Measurements from ENCODE around the gene ARHGEF40.

ARHGEF40 gene

DNA sequence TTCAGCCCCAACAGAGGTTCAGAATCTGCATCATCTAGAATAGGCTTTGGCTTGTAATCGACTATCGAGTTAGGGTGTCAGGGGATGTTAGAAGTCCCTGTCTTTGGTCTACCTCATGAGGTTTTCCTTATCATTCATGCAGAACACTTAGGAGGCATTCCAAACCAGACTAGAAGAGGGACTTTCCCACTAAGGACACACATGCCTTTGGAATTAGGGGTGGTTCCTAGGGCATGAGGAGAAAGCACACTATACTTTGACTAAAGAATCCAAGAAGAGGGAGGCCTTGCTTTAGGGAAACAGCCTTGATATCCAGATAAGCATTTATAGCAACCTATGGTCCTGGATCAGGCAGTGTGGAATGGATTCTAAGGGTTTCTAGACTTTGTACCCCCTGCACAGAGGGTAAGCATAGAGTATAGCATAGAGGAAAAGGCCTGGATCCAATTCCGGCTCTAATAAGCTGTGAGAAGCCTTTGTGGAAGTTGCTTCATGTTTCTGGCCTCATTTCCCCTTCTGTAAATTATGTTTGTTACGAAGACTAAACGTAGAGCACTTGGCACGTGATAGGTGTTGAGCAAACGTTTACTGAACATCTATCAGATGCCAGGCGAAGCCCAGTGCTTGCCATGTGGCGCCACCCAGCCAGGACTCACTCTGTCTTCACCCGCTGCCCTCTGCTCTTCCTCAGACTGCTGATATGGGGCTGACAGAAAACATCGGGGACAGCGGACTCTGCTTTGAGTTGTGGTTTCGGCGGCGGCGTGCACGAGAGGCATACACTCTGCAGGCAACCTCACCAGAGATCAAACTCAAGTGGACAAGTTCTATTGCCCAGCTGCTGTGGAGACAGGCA lies 15.1 kb downstream of the ARHGEF40 start:
- peak; percentile 40 for DNase-seq

DNA sequence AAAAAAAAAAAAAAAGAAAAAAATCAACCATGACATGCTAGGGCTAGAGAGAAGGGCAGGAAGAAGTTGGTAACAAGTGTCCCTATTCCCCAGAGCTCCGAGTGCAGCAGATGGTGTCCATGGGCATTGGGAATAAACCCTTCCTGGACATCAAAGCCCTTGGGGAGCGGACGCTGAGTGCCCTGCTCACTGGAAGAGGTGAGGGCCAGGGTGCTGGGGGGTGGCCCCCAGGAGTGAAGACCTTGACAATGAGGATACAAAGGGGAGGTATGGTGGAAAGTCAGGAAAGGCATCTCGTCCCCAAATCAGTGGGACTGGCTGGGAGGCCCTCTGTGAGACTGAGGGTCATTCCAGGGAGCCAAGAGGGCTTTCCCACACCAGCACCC lies 16.8 kb downstream of the ARHGEF40 start:
- DNase-seq, result no peak

DNA sequence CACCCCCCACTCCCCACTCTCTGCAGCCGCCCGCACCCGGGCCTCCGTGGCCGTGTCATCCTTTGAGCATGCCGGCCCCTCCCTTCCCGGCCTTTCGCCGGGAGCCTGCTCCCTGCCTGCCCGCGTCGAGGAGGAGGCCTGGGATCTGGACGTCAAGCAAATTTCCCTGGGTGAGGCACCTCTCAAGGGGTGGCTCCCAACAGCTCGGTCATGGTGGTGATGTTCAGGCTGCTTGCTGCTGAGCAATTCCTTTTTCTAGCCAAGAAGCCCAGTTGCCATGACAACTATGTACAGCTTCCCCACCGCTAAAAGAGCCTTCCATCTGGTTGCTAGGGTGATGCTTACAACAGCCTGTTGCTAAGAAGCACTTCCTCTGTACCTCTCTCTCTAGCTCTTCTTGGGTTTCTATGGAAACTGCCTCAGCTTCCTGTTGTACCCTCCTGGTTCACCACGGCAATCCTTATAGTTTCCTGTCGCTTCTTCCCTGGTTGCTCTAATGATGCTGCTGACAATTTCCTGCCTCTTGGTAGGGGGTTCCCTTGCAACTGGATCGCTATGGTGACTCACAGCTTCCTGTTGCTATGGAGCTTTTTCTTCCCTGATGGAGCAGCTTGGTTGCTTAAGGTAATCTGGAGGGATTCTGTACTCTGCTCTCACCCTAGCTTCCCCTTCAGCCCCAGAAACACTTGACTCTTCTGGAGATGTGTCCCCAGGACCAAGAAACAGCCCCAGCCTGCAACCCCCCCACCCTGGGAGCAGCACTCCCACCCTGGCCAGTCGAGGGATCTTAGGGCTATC lies 17.4 kb downstream of the ARHGEF40 start:
- peak; percentile 74 for DNase-seq

DNA sequence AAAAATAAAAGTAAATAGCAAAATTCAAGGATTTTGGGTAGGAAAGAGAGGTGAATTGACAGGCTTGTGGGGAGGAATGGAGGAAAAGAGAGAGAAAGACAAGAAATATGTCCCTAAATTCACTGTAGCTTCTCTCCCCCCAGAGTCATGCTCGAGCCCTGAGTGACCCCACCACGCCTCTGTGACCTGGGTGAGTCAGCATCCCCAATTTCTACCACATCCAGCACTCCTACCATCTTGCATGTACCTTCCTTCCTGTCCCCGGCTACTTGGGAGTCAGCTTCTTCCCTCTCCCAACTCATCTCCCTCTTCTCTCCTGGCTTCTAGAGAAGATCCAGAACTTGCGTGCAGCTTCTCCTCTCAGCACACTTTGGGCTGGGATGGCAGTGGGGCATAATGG lies 18.6 kb downstream of the ARHGEF40 start:
- no peak for DNase-seq

DNA sequence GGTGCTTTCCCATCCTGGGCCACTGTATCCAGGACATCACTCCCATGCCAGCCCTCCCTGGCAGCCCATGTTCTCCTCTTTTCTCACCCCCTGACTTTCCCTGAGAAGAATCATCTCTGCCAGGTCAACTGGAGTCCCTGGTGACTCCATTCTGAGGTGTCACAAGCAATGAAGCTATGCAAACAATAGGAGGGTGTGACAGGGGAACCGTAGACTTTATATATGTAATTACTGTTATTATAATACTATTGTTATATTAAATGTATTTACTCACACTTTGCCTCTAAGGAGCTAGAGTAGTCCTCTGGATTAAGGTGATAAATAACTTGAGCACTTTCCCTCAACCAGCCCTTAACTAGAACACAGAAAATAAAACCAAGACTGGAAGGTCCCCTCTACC lies 19.2 kb downstream of the ARHGEF40 start:
- no peak for DNase-seq

DNA sequence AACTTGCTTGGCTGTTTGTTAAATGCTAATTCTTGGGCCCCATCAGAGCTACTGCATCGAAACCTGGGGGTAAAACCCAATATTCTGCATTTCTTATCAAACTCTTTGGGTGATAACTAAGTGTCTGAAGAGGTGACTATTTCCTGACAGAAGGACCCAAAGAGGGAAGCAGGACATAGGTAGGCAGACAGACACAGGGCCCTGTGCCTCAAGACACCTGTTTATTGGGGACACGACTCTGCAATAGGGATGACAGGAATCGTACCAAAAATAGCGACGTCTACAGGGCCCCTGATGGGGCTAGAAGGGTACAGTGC lies 19.7 kb downstream of the ARHGEF40 start:
- DNase-seq, result no peak

DNA sequence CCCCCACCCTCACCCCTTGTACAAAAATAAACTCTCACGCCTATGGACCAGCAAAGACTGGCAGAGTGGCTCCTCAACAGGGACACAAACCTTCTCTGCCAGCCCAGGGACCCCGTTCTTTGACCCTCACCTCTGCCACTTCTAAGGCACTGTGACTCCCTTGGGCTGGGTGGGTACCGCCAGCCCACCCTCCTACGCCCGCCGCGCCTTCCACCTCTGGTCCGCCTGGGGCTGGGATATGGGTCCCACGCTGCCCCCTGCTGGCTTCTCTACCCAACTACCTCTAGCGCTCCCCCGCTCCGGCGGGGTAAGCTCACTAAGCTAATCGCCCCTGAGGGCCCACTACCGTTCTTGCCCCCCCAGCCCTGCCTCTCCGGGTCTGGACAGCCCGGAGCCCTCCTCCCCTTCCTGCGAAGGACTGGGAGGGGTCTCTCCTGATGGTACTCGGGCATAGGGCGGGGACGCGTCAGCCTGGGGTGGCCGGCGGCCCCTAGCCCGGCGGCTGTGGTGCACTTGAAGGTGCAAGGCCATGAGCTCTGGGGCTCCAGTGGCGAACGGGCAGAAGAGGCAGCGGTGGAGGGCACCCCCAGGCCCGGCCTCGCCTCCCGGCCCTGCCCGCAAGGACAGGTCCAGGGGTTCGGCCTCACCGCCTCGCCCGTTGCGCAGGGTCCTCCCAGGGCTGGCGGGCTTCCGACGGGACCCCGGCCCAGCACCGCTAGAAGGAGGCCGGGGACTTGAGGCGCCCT lies 20.3 kb downstream of the ARHGEF40 start:
- DNase-seq, result peak; percentile 59

DNA sequence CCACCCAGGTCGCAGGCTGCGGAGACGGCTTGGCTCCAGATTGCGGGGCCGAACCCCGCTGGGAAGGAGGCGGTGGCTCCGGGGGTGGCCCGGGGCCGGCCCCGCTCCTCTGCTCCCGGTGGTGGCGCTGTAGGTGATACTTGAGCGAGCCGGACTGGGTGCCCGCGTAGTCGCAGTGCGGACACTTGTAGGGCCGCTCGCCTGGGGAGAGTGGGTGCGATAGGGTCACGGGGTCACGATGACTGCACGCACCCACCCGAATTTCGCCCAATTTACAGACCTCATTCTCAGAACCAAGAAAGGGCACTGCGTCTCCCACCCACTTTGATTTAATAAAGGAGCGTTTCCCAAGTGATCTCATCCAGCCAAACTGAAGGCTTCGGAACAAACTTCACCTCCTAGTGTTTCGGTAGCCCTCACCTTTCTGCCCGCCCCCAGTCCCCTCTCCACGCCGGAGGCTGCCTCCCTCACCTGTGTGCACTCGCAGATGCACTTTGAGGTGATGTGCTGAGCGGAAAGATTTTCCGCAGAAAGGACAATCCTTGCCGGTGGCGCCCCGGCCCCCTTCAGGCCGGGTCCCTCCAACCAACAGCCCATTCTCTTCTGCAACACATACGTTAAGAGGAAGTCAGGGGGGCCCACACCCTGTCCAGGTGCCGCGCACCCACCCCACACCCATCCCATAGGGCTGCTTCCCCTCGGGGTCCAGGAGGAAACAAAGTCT lies 21.0 kb downstream of the ARHGEF40 start:
- no peak for DNase-seq

DNA sequence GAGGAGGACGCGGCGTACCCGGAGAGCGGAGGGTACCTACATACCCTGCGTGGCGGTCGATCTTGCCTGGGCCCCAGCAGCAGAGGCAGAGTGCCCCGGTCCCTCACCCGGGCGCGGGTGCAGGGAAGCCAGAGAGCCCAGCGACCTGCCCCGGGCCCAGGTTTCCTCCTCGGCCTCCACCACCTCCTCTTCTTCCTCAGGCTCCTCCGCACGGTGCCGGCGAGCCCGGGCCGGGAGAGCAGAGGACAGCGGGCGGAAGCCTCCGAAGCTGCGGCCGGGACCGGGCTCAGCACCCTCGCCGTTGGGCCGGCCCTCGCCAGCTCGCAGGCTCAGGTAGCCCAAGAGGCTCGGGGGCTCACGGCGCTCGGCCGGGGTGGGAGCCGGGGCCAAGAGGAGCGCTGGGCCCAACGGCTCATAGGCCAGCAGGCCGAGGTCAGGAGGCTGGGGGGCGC lies 21.7 kb downstream of the ARHGEF40 start:
- DNase-seq, result no peak

DNA sequence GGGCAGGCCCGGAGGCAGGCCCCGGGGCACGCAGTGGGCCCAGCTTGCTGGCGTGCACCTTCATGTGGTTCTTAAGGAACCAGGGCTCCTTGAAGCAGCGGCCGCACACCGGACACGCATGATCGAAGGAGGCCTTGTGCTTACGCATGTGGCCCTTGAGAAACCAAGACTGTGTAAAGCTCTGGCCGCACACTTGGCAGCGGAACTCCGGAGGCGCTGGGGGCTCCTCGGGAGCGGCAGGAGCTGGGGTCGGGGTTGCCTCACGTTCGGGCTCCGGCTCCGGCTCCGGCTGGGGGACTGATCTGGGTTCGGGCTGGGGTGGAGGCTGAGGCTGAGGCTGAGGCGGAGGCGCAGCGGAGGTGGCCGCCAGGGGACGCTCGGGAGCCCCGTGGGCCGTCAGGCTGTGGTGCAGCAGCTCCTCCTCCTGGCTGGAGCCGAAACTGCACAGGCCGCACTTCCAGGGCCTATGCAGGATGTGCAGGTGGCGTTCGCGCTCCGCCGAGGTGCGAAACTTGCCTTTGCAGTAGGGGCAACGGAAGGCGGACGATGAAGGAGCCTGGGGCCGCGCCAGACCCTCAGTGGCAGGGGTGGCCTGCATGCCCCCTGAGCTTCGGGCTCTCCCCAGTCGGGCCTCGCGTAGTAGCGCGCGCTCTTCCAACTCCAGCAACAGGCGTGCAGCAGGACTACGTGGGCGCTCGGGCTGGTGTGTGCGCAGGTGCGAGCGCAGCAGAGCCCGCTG lies 22.3 kb downstream of the ARHGEF40 start:
- DNase-seq, result peak; percentile 83

DNA sequence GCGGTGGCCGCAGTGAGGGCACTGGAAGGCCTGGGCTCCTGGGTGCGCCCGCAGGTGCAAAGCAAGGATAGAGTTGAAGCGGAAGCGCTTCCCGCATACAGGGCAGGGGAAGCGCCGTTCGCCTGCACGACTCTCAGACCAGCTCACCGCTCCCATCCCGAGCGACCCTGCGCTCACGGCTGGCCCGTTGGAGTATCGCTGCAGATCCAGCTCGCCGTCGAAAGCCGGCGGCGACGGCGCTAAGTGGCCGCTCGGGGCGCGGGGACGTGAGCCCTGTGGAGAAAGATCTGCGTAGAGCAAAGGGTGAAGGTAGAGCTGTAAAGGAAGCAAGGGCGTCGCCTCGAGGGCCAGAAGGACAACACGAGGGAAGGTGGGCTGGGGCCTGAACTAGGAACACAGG lies 22.9 kb downstream of the ARHGEF40 start:
- DNase-seq, result no peak

DNA sequence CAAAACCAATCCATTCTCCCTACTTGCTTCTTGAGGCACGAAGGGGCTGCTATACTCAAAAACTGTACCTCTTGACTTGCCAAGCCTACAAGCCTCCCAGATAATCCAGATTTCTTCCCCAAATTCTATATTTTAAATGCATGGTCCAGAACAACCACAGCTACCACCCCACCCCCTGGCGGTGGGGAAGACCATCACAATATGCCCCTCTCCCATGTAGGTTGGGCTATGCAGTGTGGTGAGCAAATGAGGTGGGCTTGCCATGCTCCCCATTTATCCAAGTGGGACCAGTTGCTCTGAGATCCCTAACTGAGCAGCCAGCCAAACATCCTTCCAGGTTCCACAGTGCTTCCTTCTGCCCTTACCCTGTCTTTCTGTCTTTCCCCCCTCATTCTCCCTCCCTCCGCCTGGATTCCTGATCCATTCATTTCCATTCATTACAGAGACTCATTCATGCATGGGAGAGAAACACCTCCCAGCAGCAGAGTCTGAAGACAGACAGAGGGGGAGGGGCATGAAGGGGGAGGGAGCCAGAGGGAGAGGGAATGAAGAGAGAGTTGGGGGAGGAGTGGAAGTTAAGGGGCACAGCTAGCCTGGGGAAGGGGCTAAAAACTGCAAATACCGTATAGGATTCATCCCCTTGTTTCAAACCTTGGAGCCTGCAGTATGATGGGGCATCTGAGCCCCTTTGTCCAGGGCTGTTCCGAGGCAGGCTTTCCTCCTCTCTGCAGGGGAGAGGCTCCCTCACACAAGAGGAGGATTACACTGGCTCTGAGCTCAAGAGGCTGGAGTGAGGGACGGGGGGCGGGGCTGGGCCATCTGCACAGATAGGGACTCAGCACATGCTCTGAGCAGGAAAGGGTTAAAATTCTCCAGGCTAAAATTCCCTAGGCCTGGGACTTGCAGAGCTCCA lies 23.9 kb downstream of the ARHGEF40 start:
- no peak for DNase-seq

DNA sequence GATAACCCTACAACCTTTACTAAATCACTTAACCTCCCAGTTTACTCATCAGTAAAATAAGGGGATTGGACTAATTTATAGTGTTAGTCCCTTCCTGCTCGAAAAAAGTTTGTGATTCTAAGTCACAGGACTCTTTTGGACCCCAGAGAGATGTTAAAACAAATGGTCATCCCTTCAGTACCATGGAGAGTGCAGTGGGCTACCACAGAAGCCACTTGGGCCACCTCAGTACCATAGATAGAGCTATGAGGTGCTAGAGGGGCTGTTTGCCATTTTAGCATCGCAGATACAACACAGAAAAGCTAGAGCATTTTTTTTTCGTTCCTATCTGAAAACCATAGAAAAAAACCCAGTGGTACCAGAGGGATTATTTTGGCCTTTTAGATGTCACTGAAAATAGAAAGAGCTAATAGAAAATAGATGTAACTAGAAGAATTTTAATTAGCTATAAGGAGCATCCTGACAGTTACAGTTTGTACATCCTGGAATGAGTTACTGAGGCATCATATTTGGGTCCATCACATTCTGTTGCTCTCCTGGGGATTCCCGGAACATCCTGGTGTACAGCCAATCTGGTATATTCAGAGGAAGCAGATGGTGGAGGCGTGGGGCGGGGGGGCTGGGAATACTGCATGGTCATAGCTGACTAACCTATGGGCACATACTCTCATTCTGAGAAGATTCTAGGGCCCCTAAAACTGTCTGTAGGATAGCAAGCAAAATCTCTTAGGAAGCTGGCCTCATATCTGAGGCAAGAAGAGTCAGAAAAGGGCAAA lies 25.5 kb downstream of the ARHGEF40 start:
- DNase-seq, result no peak

DNA sequence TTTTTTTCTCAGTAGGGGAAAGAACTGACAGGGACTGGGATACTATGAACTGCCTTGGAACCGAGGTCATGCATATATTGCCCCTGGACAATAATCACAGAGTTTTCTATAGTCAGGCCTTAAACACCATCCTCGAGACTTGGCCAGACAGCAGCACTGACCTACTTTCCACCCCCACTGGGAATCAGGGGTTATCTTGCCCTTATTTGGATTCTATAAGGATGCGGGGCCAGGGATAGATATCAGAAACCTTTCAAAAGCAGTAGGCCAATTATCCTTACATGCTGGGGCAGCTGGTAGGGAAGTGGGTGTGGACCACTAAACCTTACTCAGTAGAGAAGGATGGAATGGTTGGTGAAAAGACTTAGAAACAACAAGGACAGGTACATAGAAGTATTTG lies 26.3 kb downstream of the ARHGEF40 start:
- DNase-seq, result no peak

DNA sequence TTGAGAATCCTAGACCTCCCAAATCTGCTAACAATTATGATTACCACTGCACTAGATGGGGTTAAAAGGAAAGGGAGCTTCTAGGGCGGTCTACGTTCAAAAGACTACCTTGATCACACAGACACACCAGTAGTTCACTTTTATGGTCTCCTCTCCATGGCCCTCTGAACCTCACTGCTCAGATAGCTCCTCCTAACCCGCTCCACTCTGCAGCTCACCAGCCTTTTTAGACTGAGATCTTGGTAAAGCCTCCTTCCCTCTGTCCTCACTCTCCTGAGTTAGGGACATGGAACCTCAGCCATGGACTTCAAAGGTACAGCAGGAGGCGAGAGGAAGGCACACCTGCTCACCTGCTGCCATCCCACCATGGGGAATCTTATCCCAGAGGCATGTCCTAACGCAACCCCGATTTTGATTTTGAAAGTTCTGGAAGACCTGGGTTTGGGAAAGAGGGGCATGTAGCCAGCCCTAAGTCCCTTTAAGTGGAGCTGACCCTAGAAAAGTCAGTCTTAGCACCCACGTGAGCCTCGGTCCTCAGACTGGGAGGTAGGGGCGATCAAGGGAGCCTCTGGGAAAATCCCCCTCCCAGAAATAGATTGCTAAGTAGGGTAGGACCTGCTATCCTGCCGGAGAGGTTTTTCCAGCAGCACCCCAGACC lies 27.0 kb downstream of the ARHGEF40 start:
- no peak for DNase-seq

DNA sequence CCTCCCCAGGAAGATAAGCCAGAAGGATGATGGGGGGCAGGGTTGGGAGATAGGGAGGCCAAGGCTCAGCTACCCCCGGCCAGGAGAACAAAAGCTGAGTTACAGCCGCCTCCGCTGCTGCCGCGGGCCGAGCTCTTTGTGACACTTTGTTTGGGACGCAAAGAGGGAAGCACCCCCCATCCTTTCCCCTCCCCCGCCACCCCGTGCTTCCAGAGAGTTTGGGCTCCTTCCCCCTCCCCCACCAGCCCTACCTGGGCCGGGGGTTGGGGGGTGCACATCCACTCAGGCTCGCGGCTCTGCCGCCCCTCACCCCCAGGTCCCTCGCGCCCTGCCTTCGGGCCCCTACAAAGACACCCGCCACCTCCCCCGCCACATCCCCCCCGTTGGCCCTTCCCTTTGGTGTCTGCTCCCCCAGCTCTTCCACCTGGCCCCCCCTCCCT lies 27.6 kb downstream of the ARHGEF40 start:
- no peak for DNase-seq

DNA sequence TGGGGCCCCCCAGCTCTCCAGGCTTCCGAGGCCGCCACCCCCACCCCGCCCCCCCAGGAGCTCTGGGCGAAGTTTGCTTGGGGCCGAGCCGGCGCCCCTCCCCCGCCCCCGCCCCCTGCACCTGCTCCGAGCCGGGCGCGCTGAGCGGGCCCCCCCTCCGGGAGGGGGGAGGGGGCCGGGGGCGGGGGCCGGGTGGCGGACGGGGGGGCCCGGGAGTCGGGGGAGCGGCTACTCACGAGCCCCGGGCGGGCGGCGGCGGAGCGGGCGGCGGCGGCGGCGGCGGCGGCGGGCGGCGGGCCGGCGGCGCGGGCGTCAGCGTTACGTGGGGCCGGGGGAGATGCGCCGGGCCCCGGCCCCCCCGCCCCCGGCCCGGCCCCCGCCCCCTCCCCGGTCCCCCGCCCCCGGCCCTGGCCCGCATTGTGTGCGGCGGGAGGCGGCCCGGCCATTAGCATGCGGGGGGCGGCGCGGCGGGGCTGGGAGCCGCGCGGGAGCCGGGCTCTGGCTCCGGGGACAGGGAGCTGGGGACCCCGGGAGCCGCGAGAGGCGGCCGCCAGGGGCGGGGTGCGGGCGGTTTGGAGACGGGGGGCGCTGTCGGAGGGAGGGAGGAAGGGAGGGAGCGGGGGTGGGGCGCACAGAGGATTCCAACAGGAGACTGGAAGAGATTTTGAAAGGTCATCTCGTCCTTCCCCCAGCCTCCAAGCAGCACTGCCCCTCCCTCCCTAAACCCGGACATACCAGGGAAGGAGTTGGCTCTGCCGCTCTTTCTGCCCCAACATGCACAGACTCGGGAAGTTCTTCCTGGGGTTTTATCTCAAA lies 28.2 kb downstream of the ARHGEF40 start, which contains the start of gene ZNF219:
TSS of gene ZNF219 (minus strand) at position 580 of the 816 bp plus-strand sequence. CDS start 5,064 bp downstream, outside the sequence.
- DNase-seq, result peak; percentile 68

DNA sequence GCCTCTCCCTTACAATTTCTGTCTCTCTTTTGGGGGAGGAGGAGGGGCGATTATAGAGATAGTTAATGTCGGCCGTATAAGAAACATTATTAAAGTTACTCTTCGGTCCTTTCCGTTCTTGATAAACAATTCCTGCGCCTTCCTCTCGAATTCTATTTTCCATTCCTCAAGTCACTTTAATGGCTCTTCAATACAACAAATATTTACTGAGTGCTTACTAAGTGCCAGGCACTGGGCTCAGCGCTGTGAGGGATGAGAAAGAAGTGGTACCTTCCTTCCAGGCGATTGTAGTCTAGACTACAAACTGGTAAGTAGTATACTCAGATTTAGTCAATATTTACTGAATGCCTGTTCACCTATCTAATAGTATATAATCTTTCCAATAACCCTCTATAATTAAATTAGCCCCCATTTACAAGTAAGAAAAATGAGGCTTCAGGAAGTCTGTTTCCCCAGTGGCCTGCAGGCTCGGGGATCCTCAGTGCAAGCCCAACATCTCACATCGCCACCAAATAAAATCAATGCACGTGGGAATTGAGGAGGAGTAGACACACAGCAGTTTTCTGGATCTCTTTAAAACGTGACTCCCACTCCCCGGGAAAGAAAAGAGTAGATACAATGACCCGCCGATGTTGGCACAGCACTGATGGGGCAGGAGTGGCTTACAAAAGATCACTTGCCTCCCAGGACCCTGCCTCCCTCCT lies 28.9 kb downstream of the ARHGEF40 start:
- no peak for DNase-seq

All from hematopoietic multipotent progenitor cell treated with erythropoietin and hydrocortisone succinate and interleukin-3 and kit ligand, for 6 days (in vitro differentiated cells).